GM15510 (cell line): ENCODE results near the gene KANSL1.

Experiments used
- POLR2A ChIP-seq: IDR thresholded peaks from 3 replicates; pipeline ENCODE4 v1.6.1; 2011; ENCODE audit warnings: borderline replicate concordance; ENCODE audit not compliant: insufficient read length; ENCODE audit errors: extremely low read depth

Gene KANSL1

DNA sequence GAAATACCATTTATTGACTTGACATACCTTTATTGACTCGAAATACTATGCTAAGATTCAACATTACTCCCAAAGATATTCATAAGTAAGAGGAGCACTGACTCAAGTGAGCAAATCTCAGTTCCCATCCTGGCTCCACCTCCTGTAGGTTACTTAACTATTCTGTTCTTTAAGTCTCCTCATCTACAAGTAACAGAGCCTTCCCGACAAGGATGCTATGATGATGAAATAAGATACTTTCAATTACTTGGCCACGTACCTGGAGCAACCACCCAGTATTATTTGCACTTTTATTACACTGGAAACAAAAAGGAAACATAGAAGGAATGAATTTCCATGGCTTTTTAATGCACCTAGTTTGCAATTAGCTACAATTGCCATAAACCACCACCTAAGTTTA lies 16.3 kb downstream of the KANSL1 start:
- no peak for TF ChIP-seq POLR2A

DNA sequence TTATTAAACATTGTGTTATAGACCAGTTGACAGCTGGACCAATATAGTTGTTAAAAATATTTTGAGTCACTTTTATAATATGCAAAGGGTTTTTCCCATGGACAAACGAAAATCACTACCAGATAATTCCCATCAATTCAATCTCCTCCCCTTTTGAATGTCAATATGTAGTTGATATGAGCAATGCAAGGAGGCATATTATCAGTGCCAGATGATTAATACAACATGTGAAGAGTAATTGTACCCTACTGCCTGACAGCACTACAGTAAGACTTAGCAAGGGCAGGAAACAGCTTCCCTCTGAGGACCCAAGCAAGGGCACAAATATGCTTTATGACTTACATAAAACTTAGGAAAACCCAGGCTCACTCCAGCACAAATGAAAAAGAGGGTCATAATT lies 17.3 kb downstream of the KANSL1 start:
- TF ChIP-seq POLR2A = no peak

DNA sequence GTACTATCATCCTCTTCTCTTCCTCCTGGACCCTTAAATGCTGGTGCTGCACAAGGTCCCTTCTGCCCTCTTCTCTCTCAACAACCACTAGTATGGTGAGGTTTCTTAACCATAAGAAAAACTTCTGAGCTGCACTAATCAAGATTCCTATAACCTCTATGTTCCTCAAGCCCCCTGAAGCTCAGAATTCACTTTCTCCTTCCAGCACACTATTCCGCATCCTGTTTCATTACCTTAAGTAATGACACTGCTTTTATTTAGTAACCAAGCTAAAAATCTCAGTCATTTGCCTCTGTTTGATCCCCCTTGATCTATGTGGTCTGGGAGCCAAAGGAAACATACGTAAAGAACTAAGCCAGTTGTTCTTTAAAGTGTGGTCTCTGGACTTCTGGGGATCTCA lies 20.1 kb downstream of the KANSL1 start:
- no peak for TF ChIP-seq POLR2A

DNA sequence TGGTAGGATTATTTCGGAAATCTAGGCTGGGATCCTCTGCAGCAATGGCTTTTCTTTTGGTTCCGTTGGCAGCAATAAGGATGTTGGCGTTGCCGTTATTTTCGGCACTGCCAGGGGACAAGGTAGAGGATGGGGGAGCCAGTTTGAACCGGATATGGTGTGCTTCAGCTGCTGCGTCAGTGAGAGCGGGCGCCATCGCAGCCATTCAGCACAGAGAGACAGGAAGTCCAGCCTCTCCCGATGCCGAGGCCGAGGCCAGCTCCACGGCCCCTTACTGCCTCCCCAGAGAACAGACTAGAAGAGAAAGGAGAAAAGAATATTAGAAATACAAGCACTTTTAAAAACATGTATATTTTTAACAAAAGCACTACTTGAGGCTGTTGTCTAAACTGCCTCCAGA lies 21.3 kb downstream of the KANSL1 start:
- TF ChIP-seq POLR2A = no peak

DNA sequence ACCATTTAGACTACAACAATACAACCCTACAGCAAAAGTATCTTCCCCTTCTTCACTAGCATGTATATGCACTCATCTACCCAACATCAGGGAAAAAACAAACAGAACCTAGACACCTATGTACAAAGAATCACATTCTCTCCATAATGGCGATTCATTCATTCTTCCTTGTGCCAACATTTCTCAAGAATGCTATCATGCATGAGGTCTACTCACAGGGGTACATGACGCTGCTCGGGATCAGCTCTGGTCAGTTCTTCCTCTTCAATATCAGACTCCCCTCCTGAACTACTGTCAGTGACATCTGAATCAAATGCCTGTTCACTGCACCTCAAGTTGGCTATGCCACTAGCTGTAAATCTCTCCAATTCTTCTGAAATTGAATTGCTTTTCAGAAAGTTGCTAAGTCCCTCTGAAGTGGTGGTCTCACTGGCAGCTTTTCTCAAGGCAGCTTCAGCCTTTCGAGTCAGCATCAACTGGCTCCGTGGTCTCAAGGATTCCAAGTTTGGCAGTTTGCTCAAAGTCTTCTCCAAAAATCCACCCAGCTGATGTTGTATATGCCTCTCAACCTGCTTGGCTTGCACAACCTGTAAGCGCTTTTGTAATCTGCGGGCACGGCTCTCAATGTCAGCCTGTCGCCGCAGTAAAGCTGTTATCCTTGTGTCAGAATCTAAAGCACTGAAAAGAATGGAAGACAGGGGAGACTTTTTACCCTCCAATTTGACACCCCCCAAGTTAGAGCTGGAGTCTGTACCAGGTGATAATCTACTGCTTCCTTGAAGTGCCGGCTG lies 22.4 kb downstream of the KANSL1 start:
- TF ChIP-seq POLR2A = no peak

DNA sequence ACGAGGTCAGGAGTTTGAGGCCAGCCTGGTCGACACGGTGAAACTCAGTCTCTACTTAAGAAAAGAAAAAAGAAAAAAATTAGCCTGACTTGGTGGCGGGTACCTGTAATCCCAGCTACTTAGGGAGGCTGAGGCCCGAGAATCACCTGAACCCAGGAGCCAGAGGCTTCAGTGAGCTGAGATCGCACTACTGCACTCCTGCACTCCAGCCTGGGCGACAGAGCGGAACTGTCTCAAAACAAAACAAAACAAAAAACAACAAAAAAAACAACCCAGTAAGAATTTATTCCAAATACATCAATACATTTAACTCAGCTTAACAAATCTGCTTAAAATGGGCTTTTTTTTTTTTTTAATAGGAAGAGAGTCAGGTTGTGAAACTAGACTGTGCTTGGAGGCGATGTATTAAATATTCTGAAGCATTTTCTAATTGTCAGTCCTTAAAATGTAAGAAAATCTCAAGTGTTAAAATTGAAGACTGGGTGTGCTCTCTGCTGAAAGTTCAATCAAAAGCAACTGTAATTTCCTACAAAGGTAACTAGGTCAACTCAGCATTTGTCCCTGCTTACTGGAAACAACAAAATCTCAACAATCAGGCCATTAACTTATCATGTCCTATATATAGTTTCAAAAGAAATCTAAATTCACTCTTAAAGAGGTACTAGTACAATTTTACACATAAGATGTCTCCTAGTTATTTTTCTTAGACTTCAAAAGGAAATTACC lies 23.2 kb downstream of the KANSL1 start:
- no peak for TF ChIP-seq POLR2A

DNA sequence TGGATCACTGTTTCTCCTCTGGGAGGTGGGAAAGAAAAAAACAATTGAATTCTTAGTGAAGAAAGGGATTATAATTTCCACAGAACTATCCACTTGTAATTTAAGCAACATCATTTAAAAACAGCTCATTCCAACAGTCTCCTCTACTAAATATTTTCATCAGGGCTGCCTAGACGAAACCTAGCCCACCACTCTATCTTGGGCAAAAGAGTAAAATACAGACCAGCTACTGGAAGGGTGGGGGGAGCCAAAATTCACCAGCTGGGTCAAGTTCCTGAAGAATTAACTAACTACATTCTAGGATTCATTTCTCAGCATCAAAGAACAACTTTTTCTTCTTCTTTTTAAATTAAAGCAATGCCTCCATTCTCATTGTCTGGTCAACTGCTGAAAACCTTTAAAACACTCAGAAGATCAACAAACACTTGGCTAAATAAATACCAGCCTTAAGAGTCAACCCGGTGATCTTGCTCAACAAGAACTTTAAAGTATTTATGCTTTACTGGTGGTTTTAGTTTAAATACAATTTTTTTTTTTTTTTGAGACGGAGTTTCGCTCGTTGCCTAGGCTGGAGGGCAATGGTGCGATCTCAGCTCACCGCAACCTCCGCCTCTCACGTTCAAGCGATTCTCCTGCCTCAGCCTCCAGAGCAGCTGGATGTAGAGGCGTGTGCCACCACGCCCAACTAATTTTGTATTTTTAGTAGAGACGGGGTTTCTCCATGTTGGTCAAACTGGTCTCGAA lies 25.2 kb downstream of the KANSL1 start:
- no peak for TF ChIP-seq POLR2A

DNA sequence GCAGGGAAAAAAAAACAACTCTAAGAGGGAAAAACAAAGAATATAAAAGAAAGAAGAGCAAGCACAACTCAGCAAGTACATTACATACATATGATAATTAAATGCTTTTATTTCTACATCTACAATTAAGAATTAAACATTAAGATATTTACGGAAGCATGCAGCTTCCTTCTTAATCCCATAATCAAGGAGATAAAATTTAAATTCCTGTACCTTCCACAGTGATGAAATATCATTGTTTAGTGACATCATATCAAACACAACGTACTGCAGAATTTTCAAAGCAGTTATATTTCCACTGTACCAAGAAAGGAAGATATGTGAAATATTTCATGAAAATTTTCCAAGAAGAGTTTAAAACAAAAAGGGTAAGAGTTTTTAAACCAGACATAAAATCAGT lies 26.0 kb downstream of the KANSL1 start:
- TF ChIP-seq POLR2A = no peak

DNA sequence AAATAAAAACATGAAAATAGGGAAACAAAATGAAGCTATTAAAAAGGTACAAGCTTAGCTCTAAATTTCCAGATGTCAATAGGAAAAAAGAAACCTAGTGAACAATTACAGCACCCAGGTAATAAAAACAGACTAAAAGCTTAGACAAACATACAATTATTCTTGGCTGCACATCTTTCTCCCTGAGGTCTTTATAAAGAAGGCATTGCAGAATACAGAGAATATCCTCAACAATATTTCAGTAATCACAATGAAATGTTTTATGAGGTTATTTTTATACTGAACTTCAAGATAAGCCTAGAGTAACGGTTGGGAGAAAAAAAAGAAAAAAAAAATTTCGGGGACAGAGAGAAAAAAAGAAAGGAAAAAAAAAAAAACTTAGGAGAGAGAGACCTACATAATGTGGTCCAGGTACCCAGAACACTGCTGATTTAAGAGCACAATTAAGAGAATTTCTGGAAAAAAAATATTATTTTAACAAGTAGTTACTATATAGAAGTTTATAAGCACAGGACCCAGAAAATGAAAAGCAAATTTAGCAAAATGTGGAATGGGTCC lies 26.5 kb downstream of the KANSL1 start:
- TF ChIP-seq POLR2A = no peak

DNA sequence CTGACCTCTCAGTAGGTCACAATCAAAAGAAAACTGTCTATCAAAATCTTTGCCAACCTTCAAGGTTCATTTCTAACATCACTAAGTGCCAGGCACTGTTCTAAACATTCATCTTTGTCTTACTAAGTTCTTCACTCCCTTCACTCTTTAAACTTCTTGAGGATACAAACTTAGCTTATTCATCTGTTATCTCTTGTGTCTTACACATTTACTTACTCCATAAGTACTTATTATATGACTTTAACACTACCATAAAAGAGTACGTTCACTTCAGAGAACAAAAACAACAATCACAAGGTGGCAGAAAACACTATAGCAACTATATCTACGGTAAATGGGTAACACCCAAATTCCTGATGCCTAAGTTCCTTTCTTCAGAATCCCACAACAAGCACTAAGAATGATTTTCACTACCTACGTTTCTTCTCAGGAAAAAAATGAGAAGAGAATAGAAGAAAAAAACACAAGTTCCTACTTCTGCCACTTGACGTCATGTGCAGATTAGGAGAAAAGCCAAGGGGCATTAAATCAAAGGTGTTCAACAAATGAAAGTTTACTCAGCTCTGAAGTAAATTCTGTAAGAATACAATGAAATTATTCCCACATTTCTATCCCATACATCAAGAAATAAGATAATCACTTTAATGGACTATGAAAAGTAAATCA lies 29.2 kb downstream of the KANSL1 start:
- TF ChIP-seq POLR2A = no peak

DNA sequence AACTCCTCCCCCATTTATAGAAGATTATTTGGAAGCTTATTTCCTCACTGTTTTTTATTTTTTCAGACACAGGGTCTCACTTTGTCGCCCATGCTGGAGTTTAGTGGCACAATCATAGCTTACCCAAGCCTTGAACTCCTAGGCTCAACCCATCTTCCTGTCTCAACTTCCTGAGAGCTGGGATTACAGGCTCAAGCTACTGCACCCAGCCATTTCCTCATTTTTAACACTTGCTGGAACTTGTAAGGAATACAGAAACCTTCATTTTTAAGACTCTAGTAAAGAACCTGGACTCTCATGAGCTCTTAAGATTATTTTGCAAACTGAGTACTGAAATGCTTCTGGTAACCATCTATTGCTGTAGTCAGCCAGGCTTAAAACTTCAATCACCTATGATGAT lies 29.9 kb downstream of the KANSL1 start:
- TF ChIP-seq POLR2A = no peak

DNA sequence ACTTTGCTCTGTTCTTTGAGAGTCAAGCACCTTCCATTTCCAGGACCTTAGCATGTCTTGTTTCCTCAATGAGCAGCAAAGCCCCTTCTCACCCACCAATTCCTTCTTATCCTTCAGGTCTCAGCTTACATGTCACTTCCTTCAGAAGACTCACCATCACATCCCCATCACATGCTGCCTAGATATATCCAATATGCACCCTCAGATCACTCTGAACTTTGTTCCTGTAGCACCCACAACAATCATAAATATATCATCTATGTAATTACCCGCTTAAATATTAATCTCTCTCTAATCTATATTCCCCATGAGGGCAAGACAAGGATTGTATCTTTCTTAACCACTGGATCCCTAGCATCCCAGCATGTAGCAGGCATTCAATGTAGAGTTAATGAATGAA lies 30.4 kb downstream of the KANSL1 start:
- TF ChIP-seq POLR2A = no peak

DNA sequence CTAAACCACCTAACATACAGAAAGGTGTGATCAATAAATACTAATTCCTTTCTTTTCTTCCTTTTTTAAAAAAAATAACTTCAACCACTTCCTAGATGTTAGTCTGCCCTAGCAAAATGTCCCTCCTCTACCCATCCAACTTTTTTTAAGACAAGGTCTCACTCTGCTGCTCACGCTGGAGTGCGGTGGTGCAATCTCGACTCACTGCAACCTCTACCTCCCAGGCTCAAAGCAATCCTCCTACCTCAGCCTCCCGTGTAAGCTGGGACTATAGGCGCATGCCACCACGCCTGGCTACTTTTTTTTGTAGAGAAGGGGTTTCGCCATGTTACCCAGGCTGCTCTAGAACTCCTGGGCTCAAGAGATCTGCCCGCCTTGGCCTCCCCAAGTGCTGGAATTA lies 33.1 kb downstream of the KANSL1 start:
- no peak for TF ChIP-seq POLR2A

DNA sequence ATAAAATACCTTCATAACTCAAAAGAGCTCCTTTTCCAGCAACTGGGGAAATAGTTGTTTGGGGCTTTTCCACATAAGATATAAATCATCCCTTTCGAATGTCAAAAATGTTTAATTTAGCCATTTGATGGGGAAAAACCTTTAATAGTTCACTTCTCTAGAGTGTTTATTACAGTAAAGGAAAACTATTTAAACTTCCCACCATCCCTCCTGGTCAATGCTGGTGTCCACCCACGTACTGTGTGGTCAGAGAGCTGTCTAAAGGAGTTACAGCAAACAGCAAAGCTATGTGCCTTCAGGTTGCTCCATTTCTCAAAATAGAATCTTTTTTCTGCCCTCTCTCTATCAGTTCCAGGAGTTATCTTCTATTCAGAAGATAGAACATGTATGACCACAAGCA lies 33.5 kb downstream of the KANSL1 start:
- TF ChIP-seq POLR2A = no peak
